HepG2 (cell line): ENCODE data around the gene IKBKE. TPM values are rescaled to one million over a fixed set of nuclear protein-coding genes. Genes with fewer than 3 reads are reported as not detected.

Source experiments
- AFF4 ChIP-seq: sonication (generic); formaldehyde crosslinking; IDR thresholded peaks from 2 replicates; pipeline ENCODE4 v1.4.0; 2020; ENCODE audit warnings: missing genetic modification reagents
- CSRNP2 ChIP-seq: sonication (generic); formaldehyde crosslinking; conservative IDR thresholded peaks from 2 replicates; pipeline ENCODE4 v1.8.0; 2022; ENCODE audit warnings: low read depth, missing genetic modification reagents
- ERF ChIP-seq: IDR thresholded peaks from 2 replicates; pipeline ENCODE4 v1.6.1; 2018; ENCODE audit warnings: missing biosample characterization, missing genetic modification reagents
- ETV6 ChIP-seq: sonication (generic); formaldehyde crosslinking; conservative IDR thresholded peaks from 2 replicates; pipeline ENCODE4 v1.4.0; 2020; ENCODE audit warnings: missing genetic modification reagents
- FOXA3 ChIP-seq: IDR thresholded peaks from 2 replicates; pipeline ENCODE4 v1.6.1; 2016; ENCODE audit warnings: missing genetic modification reagents, missing compliant biosample characterization
- FOXJ3 ChIP-seq: sonication (generic); formaldehyde crosslinking; IDR thresholded peaks from 2 replicates; pipeline ENCODE4 v1.4.0; 2020; ENCODE audit warnings: missing genetic modification reagents, mild to moderate bottlenecking, borderline replicate concordance
- GATAD1 ChIP-seq: IDR thresholded peaks from 2 replicates; pipeline ENCODE4 v1.6.1; 2016; ENCODE audit warnings: missing genetic modification reagents, missing compliant biosample characterization
- IKZF4 ChIP-seq: sonication (generic); formaldehyde crosslinking; IDR thresholded peaks from 2 replicates; pipeline ENCODE4 v1.5.1; 2020; ENCODE audit warnings: borderline replicate concordance, mild to moderate bottlenecking, low read depth, missing genetic modification reagents; ENCODE audit errors: not compliant biosample characterization
- MTF2 ChIP-seq: sonication (generic); formaldehyde crosslinking; IDR thresholded peaks from 2 replicates; pipeline ENCODE4 v1.5.0; 2020; ENCODE audit warnings: missing genetic modification reagents, borderline replicate concordance
- SNAPC4 ChIP-seq: sonication (generic); formaldehyde crosslinking; IDR thresholded peaks from 2 replicates; pipeline ENCODE4 v1.4.0; 2020; ENCODE audit warnings: mild to moderate bottlenecking, missing genetic modification reagents
- ZBTB20 ChIP-seq: sonication (generic); formaldehyde crosslinking; IDR thresholded peaks from 2 replicates; pipeline ENCODE4 v1.8.1; 2023; ENCODE audit warnings: missing genetic modification reagents, low read depth, mild to moderate bottlenecking, borderline replicate concordance
- ZFP62 ChIP-seq: sonication (generic); formaldehyde crosslinking; IDR thresholded peaks from 2 replicates; pipeline ENCODE4 v1.4.0; 2020; ENCODE audit warnings: missing genetic modification reagents
- ZNF296 ChIP-seq: sonication (generic); formaldehyde crosslinking; conservative IDR thresholded peaks from 2 replicates; pipeline ENCODE4 v1.5.0; 2020; ENCODE audit warnings: mild to moderate bottlenecking, missing genetic modification reagents
- ZNF512B ChIP-seq: sonication (generic); formaldehyde crosslinking; IDR thresholded peaks from 2 replicates; pipeline ENCODE4 v1.5.1; 2020; ENCODE audit warnings: missing genetic modification reagents, mild to moderate bottlenecking, borderline replicate concordance
- ZNF670 ChIP-seq: sonication (generic); formaldehyde crosslinking; IDR thresholded peaks from 2 replicates; pipeline ENCODE4 v1.8.0; 2022; ENCODE audit warnings: mild to moderate bottlenecking, missing genetic modification reagents, borderline replicate concordance
- polyA plus RNA-seq, 8 experiments: library from polyadenylated mRNA; depleted of rRNA in 3 of 8; stranded (reverse) in 7 of 8; unstranded in 1 of 8; fragments of >200 nt; fragmentation: Illumina TruSeq in 4 of 8; extraction: Trizol in 4 of 8; gene quantifications; 2 replicates each; pipeline versions ENCODE4 v1.2.1 to v1.2.3, GENCODE V29; 2011 to 2016; ENCODE audit warnings: low read depth in 4 of 8, missing spikeins in 1 of 8, mixed read lengths in 1 of 8; ENCODE audit not compliant: insufficient read depth in 1 of 8
- total RNA-seq, 5 experiments: library from RNA; depleted of rRNA; stranded (reverse); fragments of >200 nt; fragmentation: Illumina TruSeq; extraction: Trizol; gene quantifications; 2 replicates each; pipeline ENCODE4 v1.2.3, GENCODE V29; 2016; ENCODE audit warnings: low read depth in 1 of 5

Gene IKBKE
- total and polyA plus RNA-seq, 2 of the 13 experiments (the other 11 are each of a cell fraction or from before 2014, with no cell fraction given): 4.5 to 5.8 TPM

- TF ChIP-seq ZNF512B (CRISPR knock-in tag): 0 out of 2 replicates have a peak, but pooled peaks have one; percentile 2
- TF ChIP-seq IKZF4 (CRISPR knock-in tag): no peak
- TF ChIP-seq SNAPC4 (CRISPR knock-in tag): no peak
- TF ChIP-seq ZNF670 (CRISPR knock-in tag): no peak
- no peak for TF ChIP-seq ERF (CRISPR knock-in tag)
- TF ChIP-seq ETV6 (CRISPR knock-in tag): no peak
- TF ChIP-seq ZFP62 (CRISPR knock-in tag): no peak
- no peak for TF ChIP-seq FOXJ3 (CRISPR knock-in tag)
- TF ChIP-seq CSRNP2 (CRISPR knock-in tag): no peak
- 0 out of 2 replicates have a peak, but pooled peaks have one; percentile 25 for TF ChIP-seq ZNF296 (CRISPR knock-in tag)
- no peak for TF ChIP-seq AFF4 (CRISPR knock-in tag)
- no peak for TF ChIP-seq MTF2
- no peak for TF ChIP-seq ZBTB20 (CRISPR knock-in tag)
- no peak for TF ChIP-seq FOXA3
- peak; percentile 5; the same call in 1 of the 2 replicates for TF ChIP-seq GATAD1 (CRISPR knock-in tag)
Observed at GRCh38 chr1:206470692-206471414, 577 bp downstream of the IKBKE start (continued).
